GM23338 (cell line): ENCODE measurements around the gene ECHDC3.

Experiments
- CREB1 ChIP-seq: fragments of 250-450 bp; sonication (Bioruptor Pico); IDR thresholded peaks from 2 replicates; pipeline ENCODE4 v1.5.0; 2020; ENCODE audit warnings: low read depth, mild to moderate bottlenecking, moderate library complexity
- CTCF ChIP-seq, 2 experiments: fragments of 200-600 bp in 1 of 2; sonication (generic) in 1 of 2; conservative IDR thresholded peaks; 2 replicates each; pipeline versions ENCODE4 v1.5.1 to v1.6.1; 2016 to 2017; ENCODE audit warnings: antibody characterized with exemption in 2 of 2, low read depth in 2 of 2, mild to moderate bottlenecking in 2 of 2, moderate library complexity in 1 of 2
- ETS1 ChIP-seq: IDR thresholded peaks from 2 replicates; pipeline ENCODE4 v1.6.1; 2016; ENCODE audit warnings: antibody characterized with exemption
- EZH2 ChIP-seq: fragments of 200-600 bp; sonication (generic); IDR thresholded peaks from one replicate; pipeline ENCODE4 v1.8.0; 2017; ENCODE audit warnings: antibody characterized with exemption, mild to moderate bottlenecking, low read depth; ENCODE audit not compliant: unreplicated experiment
- EZH2phosphoT487 ChIP-seq: fragments of 200-600 bp; sonication (generic); IDR thresholded peaks from one replicate; pipeline ENCODE4 v1.8.1; 2018; ENCODE audit warnings: antibody characterized with exemption; ENCODE audit not compliant: unreplicated experiment
- JUNB ChIP-seq: IDR thresholded peaks from one replicate; pipeline ENCODE4 v1.6.1; 2016; ENCODE audit warnings: antibody characterized with exemption; ENCODE audit not compliant: unreplicated experiment
- NANOG ChIP-seq: IDR thresholded peaks from 2 replicates; pipeline ENCODE4 v1.6.1; 2016; ENCODE audit warnings: antibody characterized with exemption, borderline replicate concordance
- POLR2AphosphoS5 ChIP-seq: IDR thresholded peaks from 2 replicates; pipeline ENCODE4 v1.6.1; 2016; ENCODE audit warnings: antibody characterized with exemption, low read depth
- REST ChIP-seq: IDR thresholded peaks from one replicate; pipeline ENCODE4 v1.6.1; 2018; ENCODE audit warnings: antibody characterized with exemption; ENCODE audit not compliant: unreplicated experiment
- STAT1 ChIP-seq: IDR thresholded peaks from one replicate; pipeline ENCODE4 v1.6.1; 2016; ENCODE audit warnings: antibody characterized with exemption; ENCODE audit not compliant: unreplicated experiment

GRCh38 chr10:11810313-11810766, 68.2 kb downstream of the ECHDC3 start:
- TF ChIP-seq CTCF (conservative IDR thresholded peaks at IDR 0.05; ENCODE audit: low read depth in 2 of 2) (no peak), POLR2AphosphoS5 (no peak), ETS1 (no peak), CREB1 (CRISPR knock-in tag) (no peak), EZH2 (no peak), EZH2phosphoT487 (no peak), JUNB (no peak), REST (no peak), NANOG (no peak), STAT1 (no peak)
